Stimulated activated CD4-positive, alpha-beta T cell treated with anti-CD3 and anti-CD28 coated beads, Interleukin-4, amount 100 ng/mL, for 4 hours (primary cell): ENCODE measurements around the gene BMI1.
"Not testable (repeated sequence)": the region's sequence is repeated elsewhere in the genome, so short reads cannot be mapped to it uniquely, and the experiment has no call there.

Experiments
- DNase-seq, 2 experiments: peaks; one replicate each; pipeline ENCODE4 v3.0.0-alpha.2; 2020

BMI1 gene

DNA sequence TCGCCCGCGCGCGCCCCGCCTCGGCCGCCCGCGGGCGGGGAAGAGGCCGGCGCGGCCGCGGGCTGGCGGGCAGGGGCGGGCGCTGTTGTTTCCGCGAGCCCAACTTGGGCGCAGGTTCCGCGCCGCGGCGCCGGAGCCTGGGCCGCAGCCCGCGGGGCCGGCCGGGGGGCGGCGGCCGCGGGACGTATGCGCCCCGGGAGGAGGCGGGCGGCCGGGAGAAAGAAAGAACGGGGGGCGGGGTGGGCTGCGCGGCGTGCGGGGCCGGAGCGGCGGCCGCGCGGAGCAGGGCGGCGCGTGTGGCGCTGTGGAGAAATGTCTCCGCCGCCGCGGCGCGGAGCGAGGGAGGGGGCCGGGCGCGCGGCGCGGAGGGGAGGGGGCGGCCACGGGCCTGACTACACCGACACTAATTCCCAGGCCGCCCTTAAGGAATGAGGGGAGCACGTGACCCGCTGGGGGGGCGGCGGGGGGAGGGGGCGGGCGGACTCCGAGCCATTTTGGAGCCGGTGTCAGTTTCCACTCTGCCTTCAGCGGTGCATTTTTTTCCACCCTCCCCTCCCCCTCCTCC lies at the start of gene BMI1:
Gene BMI1 (plus strand): TSS at position 509 of the 565 bp plus-strand sequence. CDS start 5,351 bp downstream, outside the sequence.
- DNase-seq = peak; percentile 71 to 76

DNA sequence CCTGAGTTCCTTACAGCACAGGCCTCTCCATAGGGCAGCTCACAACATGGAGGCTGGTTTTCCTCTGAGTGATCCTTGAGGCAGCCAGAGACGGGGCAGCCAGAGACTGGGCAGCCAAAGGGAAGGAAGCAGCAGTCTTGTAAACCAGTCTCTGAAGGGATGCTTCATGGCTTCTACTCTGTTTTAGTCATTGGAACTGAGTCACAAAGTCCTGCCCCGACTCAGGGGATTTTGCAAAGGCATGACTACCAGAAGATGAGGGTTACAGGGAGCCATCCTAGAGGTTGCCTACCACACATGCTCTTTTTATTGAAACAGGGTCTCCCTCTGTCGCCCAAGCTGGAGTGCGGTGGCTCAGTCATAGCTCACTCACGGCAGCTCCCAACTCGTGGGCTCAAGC lies 49.1 kb upstream of the BMI1 start:
- no peak for DNase-seq

DNA sequence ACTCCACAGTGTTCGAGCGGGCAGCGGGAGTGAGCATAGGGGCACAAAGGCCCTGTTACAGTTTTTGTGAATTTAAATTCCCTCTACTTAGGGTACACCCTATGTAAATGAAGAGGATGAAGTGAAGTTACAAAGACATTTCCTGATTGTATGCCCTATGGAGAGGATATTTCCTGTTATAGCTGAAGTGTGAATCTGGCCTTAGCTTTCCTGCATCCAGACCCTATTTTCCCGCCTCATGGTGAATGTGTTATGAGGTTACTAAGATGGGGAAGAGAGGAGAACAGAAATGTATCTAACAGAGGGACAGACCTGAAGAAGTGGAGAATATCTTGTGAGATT lies 42.5 kb upstream of the BMI1 start:
- no peak for DNase-seq

DNA sequence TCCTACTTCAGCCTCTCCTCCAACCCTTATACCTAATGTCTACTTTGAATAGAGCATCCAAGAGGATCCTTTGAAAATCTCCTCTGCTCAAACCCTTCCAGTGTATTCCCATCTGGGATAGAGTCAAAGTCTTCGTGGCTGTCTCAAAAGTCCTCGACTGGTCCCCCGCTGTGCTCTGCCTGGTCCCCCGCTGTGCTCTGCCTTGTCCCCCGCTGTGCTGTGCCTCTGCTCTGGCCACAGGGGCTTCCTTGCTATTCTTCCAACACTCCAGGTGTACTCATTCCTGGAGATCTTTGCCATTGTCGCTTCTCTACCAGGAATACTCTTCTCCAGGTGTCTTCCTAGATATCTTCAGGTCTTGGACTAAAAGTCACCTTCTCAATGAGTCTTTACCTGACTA lies 40.8 kb upstream of the BMI1 start:
- DNase-seq = no peak

DNA sequence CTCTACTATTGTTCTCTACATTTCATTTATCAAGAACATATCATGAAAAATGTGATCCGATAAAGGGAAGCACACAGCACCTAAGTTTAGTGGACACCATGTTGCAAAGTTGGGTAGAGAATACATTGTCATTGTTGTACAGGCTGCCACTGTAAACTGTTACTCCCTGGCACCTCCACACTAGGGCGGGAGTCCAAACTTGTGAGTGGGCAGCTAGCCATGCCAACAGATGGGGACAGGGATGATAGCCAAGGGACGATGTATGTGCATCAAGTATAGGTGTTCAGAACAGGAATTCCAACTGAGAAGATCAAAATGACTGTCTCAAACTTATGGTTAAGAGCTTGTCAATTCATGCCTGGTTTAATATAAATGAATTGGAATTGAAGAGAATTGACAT lies 35.8 kb upstream of the BMI1 start:
- DNase-seq = no peak

DNA sequence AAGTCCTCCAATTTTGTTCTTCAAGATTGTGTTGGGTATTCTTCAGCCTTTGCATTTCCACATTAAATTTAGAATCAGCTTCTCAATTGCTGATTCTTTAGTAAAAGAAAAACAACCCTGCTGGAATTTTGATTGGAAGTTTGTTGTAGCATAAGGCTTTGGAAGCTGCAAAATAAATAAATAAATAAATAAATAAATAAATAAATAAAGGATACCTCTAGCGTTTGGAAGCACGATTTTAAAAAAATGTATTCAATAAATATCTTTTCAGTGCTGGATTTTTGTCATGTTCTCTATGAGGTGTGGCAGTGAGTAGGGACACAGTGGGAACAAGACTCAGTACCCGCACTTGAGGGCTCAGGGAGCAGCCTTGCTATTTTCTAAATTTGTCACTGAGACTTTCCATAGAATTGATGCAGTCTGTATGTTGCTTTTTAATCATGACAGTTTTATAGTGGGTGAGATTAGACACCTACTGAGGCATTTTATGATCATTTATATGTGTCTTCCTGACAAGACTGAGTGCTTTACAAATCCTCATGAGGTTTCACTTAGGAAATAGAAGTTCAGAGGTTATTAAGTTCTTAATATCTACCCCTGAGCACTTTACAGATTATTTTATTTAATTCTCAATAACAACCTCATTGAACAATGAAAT lies 27.0 kb upstream of the BMI1 start:
- DNase-seq = no peak

DNA sequence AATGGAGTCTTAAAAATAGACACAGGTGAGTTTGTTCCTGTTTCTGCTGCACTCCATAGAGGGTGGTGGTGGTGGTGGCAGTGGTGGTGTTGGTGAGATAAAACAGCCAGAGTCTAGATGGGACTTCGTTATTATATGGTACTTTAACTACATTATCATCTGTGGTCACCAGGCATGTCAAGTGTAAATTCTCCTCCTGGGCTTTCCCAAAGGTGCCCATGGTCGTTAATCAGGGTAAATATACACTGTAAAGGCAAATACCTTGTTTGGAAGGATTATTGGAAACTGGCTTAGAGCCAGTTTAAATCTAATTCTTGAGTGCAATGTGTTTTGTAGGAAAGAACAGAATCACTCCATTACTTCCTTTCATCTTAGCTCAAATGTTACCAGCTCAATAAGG lies 26.2 kb upstream of the BMI1 start:
- DNase-seq = no peak

DNA sequence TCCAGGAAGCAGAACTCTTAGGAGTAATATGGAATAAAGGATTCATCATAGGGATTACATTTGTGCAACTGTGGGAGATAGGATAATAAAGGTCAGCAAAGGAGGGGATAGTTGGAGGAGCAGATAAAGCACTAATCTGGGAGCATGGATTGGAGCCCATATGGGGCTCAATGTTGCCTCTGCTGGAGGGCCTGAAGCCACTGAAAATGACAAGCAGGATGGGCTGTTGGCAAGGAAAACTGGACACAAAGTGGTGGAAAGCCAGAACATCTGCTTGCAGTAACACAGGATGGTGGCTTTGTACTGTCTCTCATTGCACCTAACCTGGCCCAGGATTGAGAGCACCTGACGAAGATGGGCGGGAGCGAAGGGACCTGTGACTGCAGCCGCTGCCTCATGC lies 19.7 kb upstream of the BMI1 start:
- DNase-seq = no peak

DNA sequence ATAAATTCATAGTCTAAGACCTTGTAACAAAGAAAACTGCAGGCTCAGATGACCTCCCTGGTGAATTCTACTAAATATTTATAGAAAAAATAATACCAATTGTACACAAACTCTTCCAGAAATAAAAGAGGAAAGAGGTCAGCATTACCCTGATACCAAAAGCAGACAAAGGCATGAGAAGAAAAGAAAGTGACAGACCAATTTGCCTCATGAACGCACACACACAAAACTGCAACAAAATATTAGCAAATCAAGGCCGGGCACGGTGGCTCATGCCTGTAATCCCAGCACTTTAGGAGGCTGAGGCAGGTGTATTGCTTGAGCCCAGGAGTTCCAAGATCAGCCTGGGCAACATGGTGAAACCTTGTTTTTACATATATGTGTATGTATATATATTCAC lies 17.4 kb upstream of the BMI1 start:
- DNase-seq = no peak

DNA sequence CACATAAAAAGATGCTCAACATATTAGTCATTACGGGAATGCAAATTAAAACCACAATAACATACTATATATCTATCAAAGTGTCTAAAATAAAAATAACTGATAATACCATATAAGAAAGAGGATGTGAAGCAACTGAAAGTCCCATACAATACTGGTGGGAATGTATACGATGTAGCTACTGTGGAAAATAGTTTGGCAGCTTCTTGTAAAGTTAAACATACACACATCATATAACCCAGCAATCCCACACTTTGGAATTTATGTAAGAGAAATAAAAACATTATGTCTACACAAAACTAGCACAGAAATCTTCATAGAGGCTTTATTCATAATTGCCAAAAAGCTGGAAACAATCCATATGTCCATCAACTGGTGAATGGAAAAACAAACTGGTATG lies 15.2 kb upstream of the BMI1 start:
- DNase-seq = no peak

DNA sequence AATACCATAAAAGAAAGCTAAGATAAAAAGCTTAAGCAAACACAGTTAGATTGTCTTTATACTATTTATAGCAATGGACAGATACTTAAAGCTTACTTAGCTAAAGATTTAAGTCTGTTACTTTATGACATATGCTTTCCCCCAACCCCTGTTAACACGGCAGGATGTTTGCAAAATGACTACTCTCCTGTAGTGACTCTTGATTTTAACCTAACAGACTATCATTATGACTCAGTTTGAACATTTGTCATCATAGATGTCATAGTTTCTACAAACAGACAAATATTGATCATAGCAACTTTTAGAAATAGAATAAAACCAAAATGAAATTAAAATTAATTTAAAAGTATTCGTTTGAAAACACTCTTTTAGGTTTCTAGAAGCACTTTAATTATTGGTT lies 12.5 kb upstream of the BMI1 start:
- peak in 1 of 2 experiments; percentile 21 for DNase-seq

DNA sequence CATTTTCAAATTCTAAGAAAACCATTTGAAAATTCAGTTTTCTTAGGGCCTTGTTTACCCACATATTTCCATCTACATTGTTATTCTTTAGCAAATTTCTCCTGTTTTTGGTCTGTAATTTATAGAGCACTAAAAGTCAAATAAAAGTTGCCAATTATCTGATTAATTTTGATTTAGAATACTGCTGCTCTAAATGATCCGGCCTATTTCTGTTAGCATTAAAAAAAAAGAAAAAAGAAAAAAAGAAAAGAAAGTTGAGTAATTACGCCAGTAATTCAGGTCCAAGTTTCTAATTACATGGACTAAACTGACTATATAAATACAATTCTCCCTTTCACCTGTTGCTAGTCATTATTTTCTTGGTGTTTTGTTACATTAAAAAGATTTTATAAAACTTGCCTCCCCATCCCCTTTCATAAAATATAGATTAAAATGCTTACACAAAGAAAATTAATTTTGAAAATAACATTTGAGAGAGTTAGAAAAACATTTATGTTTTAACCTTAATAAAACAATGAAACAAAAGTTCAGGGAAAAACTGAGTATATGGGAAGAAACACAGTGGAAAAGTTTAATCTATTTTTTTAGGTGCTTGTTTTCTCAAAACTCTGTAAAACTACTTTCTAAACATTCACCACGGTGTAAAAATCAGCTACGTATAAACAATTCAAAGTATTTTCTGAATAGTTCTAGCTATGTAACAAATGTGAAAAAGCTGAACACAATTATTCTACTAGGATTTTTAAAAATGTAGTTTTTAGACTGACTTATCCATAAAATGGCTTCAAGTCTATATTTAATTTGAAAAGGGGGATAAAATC lies 11.5 kb upstream of the BMI1 start:
- no peak for DNase-seq

DNA sequence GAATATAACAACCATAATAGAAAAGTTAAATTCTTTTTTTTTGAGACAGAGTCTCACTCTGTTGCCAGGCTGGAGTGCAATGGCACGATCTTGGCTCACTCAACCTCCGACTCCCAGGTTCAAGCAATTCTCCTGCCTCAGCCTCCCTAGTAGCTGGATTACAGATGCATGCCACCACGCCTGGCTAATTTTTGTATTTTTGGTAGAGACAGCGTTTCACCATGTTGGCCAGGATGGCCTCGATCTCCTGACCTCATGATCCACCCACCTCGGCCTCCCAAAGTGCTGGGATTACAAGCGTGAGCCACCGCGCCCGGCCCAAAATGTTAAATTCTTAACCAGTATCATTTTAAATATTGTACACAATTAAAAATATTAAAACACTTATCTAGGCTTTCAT lies 10.9 kb upstream of the BMI1 start:
- DNase-seq = not testable (repeated sequence)

DNA sequence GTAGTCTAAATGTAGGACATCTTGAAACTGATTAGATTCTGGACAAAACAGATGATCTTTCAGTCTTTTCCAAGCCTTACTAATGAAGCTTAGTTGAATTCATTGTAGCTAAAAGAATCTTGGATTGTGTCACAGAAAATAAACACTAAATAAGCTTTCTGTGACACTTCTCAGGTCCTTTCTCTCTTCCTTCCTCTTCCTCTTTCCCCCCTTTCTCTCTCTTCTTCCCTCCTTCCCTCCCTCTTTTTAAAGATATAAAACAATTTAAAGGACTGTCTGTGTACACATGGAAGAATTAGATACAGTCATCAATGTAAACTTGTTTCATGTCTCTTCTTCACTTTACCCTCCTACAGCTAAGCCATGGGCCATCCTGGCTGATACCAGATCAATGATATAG lies 10.0 kb upstream of the BMI1 start:
- no peak for DNase-seq

DNA sequence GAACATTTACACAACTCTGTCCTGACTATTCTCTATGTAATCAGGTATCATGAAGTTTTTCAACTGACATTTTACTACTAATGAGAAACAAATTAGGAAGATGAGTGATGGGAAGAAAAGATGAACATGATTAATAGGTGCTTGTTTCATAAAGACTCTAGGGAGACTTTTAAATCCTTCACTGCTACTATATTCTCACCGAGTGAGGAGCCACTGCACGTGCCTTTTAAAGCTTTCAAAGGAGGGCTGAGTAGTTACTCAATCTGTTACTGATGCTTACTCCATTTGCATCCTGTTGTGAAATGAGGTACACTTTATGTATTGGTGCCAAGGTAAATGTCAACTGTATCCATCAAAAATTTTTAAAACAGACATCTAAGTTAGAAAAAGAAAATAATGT lies 6.0 kb upstream of the BMI1 start:
- DNase-seq = no peak

DNA sequence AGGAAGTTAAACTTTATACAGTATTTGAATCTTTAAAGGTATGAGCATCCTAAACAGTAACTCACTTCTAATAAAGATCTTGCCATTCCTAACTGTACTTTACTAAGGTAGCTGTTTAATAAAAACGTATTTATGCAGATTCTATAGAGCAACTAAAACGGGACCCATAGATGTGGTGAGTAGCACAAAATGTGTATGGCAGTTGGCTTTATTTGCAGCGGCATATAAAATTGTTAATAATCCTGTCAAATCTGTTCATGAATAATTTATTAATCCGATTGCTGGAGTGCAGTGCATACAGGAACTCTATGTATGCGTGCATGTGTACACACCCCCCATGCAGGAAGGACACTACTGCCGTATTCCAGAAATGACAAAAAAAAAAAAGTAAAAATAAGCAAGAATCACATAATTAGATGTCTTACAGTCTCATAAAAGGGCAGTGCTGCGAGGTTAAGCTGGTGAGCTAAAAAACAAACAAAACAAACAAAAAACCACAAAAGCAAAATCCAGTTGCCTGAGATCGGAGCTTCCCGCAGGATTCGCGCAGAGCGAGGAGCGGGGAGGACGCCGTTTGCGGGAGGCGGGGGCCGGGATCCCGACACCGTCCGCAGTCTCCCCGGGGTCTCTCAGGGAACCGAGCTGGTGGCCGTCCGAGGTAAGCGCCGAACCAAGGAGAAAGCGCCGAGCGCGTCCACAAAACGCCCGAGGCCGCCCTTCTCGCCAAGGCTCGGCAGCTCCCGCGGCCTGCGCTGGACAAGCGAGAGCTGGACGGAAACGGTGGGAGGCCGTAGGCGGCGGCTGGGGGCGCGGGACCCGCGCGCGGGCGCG lies 5.2 kb upstream of the BMI1 start:
- DNase-seq = no peak

DNA sequence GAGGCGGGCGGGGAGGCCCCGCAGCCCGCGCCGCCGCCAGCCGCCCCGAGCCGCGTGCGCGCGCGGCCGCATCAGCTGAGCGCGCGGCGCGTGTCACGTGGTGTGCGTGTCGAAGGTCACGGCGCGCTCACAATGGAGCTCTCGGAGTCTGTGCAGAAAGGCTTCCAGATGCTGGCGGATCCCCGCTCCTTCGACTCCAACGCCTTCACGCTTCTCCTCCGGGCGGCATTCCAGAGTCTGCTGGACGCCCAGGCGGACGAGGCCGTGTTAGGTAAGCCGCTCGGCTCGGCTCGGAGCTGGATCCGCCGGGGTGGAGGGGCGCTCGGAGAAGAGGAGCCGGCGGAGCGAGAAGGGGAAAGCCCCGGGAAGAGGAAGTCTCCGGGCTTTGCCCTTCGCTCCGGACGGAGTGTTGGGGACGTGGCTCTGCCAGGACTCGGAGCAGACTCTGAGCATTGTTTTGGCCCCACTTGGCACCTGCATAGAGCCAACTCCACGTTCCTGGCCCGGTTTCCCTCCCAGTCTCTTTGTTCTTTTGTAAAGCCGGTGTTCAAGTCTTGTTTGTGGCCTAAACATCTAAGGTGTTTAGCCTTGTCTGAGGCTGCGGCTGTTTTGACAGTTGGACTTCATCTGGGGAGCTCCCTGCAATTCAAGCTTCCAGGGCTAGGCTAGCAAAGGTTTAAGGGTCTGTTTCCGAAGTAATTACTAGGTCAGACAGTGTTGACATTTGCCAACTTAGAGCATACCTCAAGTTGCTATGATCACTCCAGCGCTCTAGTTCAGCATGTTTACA lies 4.4 kb upstream of the BMI1 start, which contains the start of gene COMMD3:
Gene COMMD3 (plus strand): TSS at position 103 of the 790 bp plus-strand sequence. CDS start 30 bp downstream, at position 133.
- DNase-seq = peak; percentile 75 to 77

DNA sequence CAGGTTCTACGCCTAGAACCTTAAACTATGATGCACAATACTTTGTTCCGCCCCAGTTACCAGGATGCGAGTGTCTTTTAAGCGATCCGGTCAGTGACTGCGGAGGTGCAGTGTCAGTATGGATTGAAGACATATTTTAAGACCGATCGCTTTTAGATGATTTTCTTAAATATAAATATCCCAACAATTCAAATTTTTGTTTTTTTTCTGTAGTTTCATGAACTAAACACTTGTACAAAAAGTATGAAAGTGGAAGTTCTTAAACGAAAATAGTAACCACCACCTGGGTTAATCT lies 3.9 kb upstream of the BMI1 start:
- no peak for DNase-seq

DNA sequence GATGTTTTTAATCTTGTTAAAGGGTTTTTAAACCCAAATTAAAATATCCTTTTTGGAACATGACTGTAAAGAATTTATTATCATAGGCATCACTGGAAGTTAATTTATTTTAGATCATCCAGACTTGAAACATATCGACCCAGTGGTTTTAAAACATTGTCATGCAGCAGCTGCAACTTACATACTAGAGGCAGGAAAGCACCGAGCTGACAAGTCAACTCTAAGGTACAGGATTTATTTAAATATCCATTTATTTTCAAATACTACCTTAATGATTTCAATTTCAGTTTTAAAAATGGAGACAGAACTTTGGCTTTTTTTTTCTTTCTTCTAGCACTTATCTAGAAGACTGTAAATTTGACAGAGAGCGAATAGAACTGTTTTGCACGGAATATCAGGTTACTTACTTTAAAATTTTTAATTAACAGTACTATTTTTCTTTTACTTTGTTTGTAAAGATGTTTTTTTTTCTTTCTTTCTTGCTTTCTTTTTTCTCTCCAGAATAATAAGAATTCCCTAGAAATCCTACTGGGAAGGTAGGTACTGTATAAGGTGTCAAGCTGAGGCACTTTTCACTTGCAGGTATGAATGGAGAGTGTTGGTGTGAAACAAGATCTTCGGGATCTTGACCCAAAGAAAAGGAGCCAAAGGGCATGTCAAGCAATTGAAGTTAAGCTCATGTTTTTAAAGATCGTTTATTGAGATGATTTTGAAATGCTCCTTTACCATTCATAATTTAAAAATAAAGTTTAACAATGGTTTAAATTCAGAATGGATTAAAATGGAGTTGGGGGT lies 2.9 kb upstream of the BMI1 start:
- no peak for DNase-seq

DNA sequence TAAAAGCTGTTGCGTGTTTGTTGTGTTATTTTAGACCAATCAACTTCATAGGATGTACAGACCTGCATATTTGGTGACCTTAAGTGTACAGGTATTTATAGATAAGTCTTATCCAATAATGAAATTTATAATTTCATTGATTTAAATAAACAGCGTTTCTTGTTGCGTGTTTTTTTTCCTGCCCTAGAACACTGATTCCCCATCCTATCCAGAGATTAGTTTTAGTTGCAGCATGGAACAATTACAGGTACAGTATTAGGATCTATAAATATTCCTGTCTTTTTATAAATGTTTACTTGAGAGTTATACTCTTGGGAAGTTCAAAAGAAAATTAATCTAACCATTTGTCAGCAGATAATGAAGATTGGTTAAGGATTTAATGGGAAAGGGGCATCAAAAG lies 2.1 kb upstream of the BMI1 start:
- no peak for DNase-seq

DNA sequence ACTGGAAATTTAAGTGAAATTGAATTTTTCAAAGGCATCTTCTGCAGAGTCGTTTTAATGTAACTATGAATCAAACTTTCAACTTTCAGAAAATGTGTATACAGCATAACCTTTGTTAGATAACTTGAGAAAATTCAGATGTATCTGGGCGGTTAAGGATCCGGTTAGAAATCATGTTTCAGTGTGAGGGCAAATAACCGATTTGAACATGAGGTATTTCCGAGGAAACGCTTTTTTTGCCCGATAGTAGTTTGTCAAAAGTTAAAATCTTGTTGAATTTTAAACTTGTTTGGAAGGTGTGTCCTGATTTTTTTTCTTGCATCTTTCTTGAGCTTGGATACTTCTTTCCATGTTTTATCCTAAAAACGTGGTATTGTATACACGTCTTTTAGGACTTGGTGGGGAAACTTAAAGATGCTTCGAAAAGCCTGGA lies 1.3 kb upstream of the BMI1 start:
- no peak for DNase-seq
